GM12873 (cell line): ENCODE data around the gene AUTS2.

ENCODE experiments used
- TF ChIP-seq, protein P1 (sequence below): IDR thresholded peaks from 2 replicates; pipeline ENCODE4 v1.5.1; 2012; ENCODE audit warnings: low read depth, mild to moderate bottlenecking, moderate library complexity, low read length, control low read depth; ENCODE audit not compliant: insufficient read depth; ENCODE audit errors: missing control alignments

AUTS2 gene

DNA sequence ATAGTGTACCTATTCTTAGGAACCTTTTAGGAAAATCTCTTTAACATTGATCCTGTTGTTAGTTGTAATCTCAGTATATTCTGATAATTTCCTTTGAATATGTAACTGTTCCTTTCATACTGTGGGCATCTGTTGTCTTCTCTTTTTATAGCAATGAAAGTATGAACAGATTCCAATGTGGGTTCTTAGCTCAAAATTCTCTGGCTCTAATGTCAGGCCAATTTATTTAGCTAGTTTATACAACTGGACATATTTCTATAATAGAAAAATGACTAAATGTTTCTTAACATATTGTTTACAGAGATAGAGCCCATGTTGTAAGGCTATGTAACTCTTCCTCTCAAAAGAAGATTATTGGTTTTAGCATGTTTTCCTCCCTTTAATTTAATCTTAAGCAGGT lies 363.2 kb downstream of the AUTS2 start:
- TF ChIP-seq, protein P1, sequence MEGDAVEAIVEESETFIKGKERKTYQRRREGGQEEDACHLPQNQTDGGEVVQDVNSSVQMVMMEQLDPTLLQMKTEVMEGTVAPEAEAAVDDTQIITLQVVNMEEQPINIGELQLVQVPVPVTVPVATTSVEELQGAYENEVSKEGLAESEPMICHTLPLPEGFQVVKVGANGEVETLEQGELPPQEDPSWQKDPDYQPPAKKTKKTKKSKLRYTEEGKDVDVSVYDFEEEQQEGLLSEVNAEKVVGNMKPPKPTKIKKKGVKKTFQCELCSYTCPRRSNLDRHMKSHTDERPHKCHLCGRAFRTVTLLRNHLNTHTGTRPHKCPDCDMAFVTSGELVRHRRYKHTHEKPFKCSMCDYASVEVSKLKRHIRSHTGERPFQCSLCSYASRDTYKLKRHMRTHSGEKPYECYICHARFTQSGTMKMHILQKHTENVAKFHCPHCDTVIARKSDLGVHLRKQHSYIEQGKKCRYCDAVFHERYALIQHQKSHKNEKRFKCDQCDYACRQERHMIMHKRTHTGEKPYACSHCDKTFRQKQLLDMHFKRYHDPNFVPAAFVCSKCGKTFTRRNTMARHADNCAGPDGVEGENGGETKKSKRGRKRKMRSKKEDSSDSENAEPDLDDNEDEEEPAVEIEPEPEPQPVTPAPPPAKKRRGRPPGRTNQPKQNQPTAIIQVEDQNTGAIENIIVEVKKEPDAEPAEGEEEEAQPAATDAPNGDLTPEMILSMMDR: no peak

DNA sequence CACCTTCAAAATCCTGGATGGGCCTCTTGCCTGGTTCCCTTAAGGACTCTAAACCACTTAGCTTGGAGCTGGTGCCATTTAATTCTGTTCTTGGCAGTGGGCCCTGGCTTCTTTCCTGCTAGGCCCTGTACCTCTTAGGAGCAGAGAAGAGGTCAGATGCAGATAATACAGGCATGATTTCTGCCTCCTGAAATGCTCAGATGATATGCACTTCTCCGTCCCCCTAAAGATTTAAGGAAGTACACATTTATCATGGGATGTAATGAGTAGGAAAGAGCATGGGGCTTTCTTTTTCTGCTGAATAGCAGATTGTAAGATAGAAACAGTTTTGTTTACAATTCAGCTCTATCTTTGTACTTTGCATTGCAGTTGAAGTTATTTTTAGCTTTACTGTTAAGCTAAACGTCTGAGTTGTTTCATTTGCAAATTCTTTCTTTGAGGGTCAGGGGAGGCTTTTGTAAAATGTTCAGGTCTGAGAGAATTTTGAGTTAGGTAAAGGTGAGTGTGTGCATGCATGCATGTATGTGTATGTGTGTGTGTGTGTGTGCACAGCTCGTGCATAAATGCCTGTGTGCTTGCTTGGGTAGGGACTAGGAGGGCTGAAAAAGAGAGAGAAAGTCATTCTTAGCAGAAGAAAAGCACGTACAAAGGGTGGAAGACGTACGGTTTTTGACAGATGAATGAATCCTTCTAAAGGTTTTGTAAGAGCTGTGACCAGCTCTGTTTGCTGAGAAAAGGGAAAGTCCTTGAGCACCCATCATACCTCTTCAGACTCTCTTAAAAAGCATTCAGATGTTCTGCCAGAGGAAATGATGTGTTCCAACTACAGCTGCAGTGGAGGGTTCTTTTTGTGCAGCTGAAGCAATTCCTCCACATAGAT lies 364.2 kb downstream of the AUTS2 start:
- TF ChIP-seq, protein P1: no peak

DNA sequence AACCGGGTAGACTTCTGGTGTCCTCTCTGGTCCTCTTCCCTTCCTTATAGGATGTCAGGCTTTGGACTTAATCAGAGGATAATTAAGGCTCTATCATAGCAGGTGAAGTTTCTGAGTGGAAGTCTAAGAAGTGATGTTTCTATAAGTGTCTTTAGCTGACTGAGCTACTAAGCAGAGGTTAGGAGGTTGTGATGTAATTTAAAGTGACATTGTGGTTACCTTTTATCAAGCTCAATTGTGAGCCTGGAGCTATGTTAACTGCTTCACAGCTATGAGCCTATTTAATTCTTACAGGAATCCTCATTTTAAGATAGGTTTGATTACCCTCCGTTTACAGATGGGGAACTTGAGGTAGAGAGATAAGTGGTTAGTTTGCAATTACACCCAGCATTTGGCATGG lies 365.1 kb downstream of the AUTS2 start:
- TF ChIP-seq, protein P1: no peak

DNA sequence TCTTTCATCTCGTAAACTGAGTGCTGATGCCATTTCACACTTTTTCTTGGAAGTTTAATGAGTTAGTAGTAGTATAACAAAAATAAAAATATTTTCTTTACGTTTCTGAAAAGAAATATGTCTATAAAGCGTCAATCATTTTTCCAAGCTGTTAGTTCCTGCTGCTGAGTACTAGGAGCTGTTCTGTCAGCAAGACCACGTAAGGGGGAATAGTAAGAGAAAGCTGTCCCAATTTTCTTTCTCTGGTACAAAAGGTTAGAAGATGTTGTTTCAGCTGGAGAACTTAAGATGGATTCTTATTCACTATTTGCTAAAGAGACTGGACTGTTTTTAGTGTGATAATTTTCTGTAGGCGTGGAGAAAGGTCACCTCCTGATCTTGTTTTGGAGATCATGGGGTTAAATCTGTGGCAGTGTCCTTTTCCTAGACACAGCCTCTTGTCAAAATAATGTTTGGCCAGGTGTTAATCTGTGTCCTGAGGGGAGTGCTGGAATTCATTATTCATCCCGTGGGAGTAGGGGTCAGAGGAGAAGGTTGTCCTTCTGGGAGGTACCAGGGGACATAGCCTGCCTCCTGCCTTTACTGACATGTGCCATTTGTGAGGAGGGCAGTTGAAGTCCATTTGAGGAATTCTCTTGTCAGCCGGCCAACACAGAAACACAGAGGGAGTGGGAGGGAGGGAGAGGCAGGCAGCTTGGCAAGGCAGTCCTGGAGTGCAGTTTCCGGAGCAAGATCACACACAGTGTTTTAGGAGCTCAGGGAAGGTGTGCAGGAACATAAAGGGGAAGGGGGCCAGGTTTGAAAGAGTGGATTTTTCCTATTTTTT lies 368.7 kb downstream of the AUTS2 start:
- TF ChIP-seq, protein P1: no peak

DNA sequence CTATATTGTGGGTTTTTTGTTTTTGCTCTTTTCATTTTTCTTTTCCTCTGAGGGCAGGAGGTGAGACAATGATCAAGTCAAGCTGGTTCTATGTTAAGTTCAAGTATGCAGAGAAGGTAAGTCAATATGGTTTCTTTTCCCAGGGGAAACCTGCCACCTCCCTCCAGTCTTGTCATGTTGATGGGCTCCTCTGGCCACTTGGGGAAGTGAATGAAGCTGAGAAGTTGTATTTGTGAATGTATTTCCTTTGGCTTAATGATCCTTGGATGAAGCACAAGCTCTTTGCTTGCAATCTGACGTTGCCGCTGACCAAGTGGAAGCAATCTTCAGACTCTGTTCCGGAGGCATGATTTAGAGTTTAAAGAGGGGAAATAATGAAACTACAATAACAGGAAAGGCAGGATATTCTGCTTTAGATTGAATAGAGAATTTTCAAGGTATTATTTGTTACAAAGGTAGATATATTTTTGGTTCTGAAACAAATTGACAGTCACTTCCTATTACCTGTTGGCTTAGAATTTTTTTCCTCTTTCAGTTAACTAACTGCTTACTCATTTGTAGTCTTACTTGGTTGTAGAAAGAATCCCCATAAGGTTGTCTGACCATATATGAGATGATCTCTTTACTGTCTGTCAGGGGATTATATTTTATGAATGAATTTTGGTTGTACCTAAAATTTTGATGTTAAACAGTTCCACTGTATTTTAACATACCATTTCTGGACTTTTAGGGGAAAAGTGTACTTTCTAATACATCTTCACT lies 369.6 kb downstream of the AUTS2 start:
- TF ChIP-seq, protein P1: no peak

DNA sequence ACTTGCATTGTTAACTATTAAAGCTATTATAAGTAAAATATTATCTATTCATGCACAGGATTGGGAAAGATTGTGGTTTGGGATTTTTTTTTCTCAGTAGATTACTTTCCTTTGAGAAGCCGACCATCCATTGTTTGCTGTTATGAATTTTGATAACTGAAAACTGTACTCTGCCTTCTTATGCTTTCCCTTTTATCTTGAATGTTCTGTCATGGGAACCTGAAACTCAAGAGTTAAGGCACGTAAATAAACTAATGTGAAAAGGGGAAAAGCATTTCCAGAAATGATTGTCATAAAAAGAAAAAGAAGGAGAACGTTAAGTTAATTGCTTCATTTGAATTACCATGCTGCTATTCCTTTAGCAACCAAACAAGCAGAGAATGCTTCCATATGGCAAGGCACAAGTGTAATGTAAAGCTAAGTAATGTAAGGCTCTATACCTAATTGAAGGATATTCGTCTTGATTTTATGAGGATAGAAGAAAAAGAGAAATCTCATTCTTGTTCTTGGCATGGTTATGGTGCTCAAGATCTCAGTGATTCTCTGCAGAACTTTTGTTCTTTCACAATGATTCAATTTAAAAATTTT lies 370.8 kb downstream of the AUTS2 start:
- TF ChIP-seq, protein P1: no peak
